Measurements from ENCODE around the gene LYPD6.

Gene LYPD6

GRCh38 chr2:149472413-149472812 is 142.0 kb downstream of the LYPD6 start:
- no peak overlapping the region for H3K9ac ChIP-seq (ENCODE audit: low read length)
- no peak for TF ChIP-seq CTCF (IDR thresholded peaks at IDR 0.05; ENCODE audit: low read length)
- no peak for TF ChIP-seq EZH2phosphoT487 (IDR thresholded peaks at IDR 0.05; ENCODE audit: low read length)
- TF ChIP-seq EZH2 (optimal IDR thresholded peaks at IDR 0.05; ENCODE audit: low read depth, low read length) = no peak
- H3F3A ChIP-seq (ENCODE audit: insufficient read depth, low read length) = no peaks in the 10 kb centered on the region
- H3K9me2 ChIP-seq (replicated peaks; ENCODE audit: insufficient read depth, low read length) = no peaks in the 10 kb centered on the region
- H3K27ac ChIP-seq (ENCODE audit: low read length) = no peak overlapping the region
- H2AFZ ChIP-seq (ENCODE audit: low read length) = no peak overlapping the region
- no peak for DNase-seq
- no peaks in the 10 kb centered on the region for H3K27me3 ChIP-seq (replicated peaks; ENCODE audit: insufficient read depth, low read length)
- H4K20me1 ChIP-seq (ENCODE audit: insufficient read depth, low read length) = no peaks in the 10 kb centered on the region
- H3K4me3 ChIP-seq (ENCODE audit: low read length) = no peak overlapping the region
- H3K36me3 ChIP-seq (replicated peaks; ENCODE audit: insufficient read depth, low read length) = no peaks in the 10 kb centered on the region
- no peak overlapping the region for H3K4me2 ChIP-seq (ENCODE audit: low read depth, low read length)
- no peaks in the 10 kb centered on the region for H3K4me1 ChIP-seq (ENCODE audit: low read length)
- H3K79me2 ChIP-seq (ENCODE audit: low read length) = no peaks in the 10 kb centered on the region
- H3K9me3 ChIP-seq (replicated peaks; ENCODE audit: insufficient read depth, low read length) = no peaks in the 10 kb centered on the region

GRCh38 chr2:149473068-149473467 is 142.7 kb downstream of the LYPD6 start:
- H3F3A ChIP-seq (ENCODE audit: insufficient read depth, low read length) = no peaks in the 10 kb centered on the region
- H3K79me2 ChIP-seq (ENCODE audit: low read length) = no peaks in the 10 kb centered on the region
- H3K27ac ChIP-seq (ENCODE audit: low read length) = no peak overlapping the region
- no peaks in the 10 kb centered on the region for H4K20me1 ChIP-seq (ENCODE audit: insufficient read depth, low read length)
- no peak overlapping the region for H3K4me2 ChIP-seq (ENCODE audit: low read depth, low read length)
- H3K36me3 ChIP-seq (replicated peaks; ENCODE audit: insufficient read depth, low read length) = no peaks in the 10 kb centered on the region
- H3K4me1 ChIP-seq (ENCODE audit: low read length) = no peaks in the 10 kb centered on the region
- no peak overlapping the region for H3K9ac ChIP-seq (ENCODE audit: low read length)
- H3K4me3 ChIP-seq (ENCODE audit: low read length) = no peak overlapping the region
- TF ChIP-seq CTCF (IDR thresholded peaks at IDR 0.05; ENCODE audit: low read length) = no peak
- H3K9me2 ChIP-seq (replicated peaks; ENCODE audit: insufficient read depth, low read length) = no peaks in the 10 kb centered on the region
- H3K9me3 ChIP-seq (replicated peaks; ENCODE audit: insufficient read depth, low read length) = no peaks in the 10 kb centered on the region
- H2AFZ ChIP-seq (ENCODE audit: low read length) = no peak overlapping the region
- no peaks in the 10 kb centered on the region for H3K27me3 ChIP-seq (replicated peaks; ENCODE audit: insufficient read depth, low read length)
- DNase-seq = no peak

GRCh38 chr2:149473521-149473920 is 143.1 kb downstream of the LYPD6 start:
- H3K79me2 ChIP-seq (ENCODE audit: low read length) = no peaks in the 10 kb centered on the region
- DNase-seq = no peak
- no peaks in the 10 kb centered on the region for H3K27me3 ChIP-seq (replicated peaks; ENCODE audit: insufficient read depth, low read length)
- H3K27ac ChIP-seq (ENCODE audit: low read length) = no peak overlapping the region
- no peaks in the 10 kb centered on the region for H3K9me3 ChIP-seq (replicated peaks; ENCODE audit: insufficient read depth, low read length)
- no peaks in the 10 kb centered on the region for H3K36me3 ChIP-seq (replicated peaks; ENCODE audit: insufficient read depth, low read length)
- no peak for TF ChIP-seq CTCF (IDR thresholded peaks at IDR 0.05; ENCODE audit: low read length)
- no peak for TF ChIP-seq EZH2phosphoT487 (IDR thresholded peaks at IDR 0.05; ENCODE audit: low read length)
- TF ChIP-seq EZH2 (optimal IDR thresholded peaks at IDR 0.05; ENCODE audit: low read depth, low read length) = no peak
- H4K20me1 ChIP-seq (ENCODE audit: insufficient read depth, low read length) = no peaks in the 10 kb centered on the region
- no peak overlapping the region for H3K4me3 ChIP-seq (ENCODE audit: low read length)
- H3K4me1 ChIP-seq (ENCODE audit: low read length) = no peaks in the 10 kb centered on the region
- H3F3A ChIP-seq (ENCODE audit: insufficient read depth, low read length) = no peaks in the 10 kb centered on the region
- no peak overlapping the region for H3K9ac ChIP-seq (ENCODE audit: low read length)
- H3K9me2 ChIP-seq (replicated peaks; ENCODE audit: insufficient read depth, low read length) = no peaks in the 10 kb centered on the region
- H2AFZ ChIP-seq (ENCODE audit: low read length) = no peak overlapping the region
- no peak overlapping the region for H3K4me2 ChIP-seq (ENCODE audit: low read depth, low read length)

Measured in MM.1S (cell line).